Hepatocyte (in vitro differentiated cells): ENCODE results near the gene ATP1A1.
A peak's percentile ranks its signal among the peaks of the same experiment; 100 is the strongest.

Experiments used
- EZH2 ChIP-seq: fragments of 200-600 bp; sonication (generic); IDR thresholded peaks from 2 replicates; pipeline ENCODE4 v1.6.1; 2016; ENCODE audit warnings: antibody characterized with exemption, mild to moderate bottlenecking, borderline replicate concordance
- EZH2phosphoT487 ChIP-seq: fragments of 200-600 bp; sonication (generic); IDR thresholded peaks from one replicate; pipeline ENCODE4 v1.6.1; 2018; ENCODE audit warnings: antibody characterized with exemption, mild to moderate bottlenecking, low read depth, moderate library complexity; ENCODE audit not compliant: unreplicated experiment, severe bottlenecking
- TF ChIP-seq, protein P1 (sequence below): fragments of 200-600 bp; sonication (generic); IDR thresholded peaks from 2 replicates; pipeline ENCODE4 v1.5.1; 2016; ENCODE audit warnings: antibody characterized with exemption, mild to moderate bottlenecking; ENCODE audit not compliant: poor library complexity

- TF ChIP-seq, protein P1, sequence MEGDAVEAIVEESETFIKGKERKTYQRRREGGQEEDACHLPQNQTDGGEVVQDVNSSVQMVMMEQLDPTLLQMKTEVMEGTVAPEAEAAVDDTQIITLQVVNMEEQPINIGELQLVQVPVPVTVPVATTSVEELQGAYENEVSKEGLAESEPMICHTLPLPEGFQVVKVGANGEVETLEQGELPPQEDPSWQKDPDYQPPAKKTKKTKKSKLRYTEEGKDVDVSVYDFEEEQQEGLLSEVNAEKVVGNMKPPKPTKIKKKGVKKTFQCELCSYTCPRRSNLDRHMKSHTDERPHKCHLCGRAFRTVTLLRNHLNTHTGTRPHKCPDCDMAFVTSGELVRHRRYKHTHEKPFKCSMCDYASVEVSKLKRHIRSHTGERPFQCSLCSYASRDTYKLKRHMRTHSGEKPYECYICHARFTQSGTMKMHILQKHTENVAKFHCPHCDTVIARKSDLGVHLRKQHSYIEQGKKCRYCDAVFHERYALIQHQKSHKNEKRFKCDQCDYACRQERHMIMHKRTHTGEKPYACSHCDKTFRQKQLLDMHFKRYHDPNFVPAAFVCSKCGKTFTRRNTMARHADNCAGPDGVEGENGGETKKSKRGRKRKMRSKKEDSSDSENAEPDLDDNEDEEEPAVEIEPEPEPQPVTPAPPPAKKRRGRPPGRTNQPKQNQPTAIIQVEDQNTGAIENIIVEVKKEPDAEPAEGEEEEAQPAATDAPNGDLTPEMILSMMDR = peak; percentile 14
- TF ChIP-seq EZH2 (no peak), EZH2phosphoT487 (no peak)
Measured at GRCh38 chr1:116372651-116373430, at the start of gene ATP1A1.
